ENCODE results near the gene NEGR1. TPM values are rescaled to one million over a fixed set of nuclear protein-coding genes. Genes with fewer than 3 reads are reported as not detected.
A peak's percentile ranks its signal among the peaks of the same experiment; 100 is the strongest.

NEGR1 gene
- total RNA-seq, 1 experiment from 2014 or later = not detected

DNA sequence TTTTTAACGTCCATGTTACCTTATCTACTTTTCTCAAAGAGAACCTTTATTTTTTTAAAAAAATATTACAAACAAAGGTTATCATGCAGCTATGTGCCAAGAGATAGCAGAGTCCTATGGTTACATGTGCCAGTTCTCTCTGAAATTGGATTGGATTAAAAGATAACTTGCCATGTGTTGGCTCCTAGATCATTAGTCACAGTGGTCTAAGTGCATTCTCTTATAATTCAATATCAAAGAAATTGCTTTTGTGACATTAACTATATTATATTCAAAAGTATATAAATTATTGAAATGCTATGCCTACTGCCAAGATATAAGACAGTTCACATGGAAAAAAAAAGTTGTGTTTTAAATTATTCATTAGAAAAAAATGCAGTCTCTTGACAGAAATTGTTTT lies 494.2 kb downstream of the NEGR1 start:
- no peak for DNase-seq (ENCODE audit: low read depth, low spot score)
- in situ Hi-C loops (cut with HindIII; ENCODE audit: low pct_unique_long_range_greater_than_20kb, low sequenced_read_pairs) = no loop called here

DNA sequence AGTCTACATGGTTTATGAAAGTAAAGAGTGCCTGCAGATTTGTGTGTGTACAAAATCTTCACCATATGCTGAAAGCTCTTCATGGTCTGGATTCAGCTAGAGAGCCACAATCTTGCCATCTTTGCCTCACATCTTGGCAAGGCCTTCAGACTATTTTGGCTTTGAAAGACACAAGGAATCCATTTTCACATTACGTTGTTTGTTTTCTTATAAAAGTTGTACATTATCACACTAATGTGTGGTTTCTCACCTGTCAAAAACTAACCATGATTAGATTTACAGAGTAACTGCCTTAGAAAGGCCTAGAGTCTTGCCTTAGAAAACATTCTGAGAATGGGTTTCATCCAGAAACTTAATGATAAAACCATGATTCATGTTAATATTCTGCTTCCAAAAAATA lies 494.6 kb downstream of the NEGR1 start:
- no peak for DNase-seq (ENCODE audit: low read depth, low spot score)
- in situ Hi-C loops (cut with HindIII; ENCODE audit: low pct_unique_long_range_greater_than_20kb, low sequenced_read_pairs) = no loop called here

DNA sequence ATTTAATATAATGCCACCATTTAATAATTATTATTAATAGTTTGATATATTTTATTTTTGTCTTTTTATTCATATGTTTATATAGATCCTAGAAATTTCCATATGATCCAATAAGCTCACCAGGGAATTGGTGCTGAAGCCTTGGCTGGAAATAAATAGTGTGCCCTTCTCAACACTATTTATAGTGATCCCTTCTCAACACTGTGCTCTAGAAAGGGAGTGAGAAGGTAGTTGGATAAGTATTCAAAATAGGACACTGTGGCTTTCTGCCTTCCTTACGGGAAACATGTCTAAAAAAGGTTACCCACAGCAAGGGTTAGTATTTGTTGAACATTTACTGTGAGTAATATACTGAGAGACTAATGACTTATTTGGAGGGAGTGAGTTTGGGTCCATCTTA lies 496.1 kb downstream of the NEGR1 start:
- no peak for DNase-seq (ENCODE audit: low read depth, low spot score)
- in situ Hi-C loops (cut with HindIII; ENCODE audit: low pct_unique_long_range_greater_than_20kb, low sequenced_read_pairs) = no loop called here

DNA sequence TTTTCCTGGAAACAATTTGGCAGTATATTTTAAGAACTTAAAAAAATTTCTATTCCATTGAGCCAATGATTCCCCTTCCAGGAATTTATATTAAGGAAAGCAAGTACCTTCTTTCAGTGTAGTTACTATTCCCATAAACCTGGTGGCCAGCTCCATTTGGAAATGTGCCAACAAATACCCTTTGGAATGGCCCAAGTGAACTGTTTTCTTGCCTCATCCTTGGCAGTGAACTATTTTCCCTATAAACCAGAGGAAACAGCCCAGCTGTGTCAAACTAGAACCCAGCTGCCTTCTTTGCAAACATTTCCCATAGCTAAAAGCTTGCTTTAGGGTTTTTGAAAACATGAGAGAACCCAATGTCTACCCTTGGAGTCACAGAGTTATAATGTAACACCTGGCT lies 496.9 kb downstream of the NEGR1 start:
- DNase-seq (ENCODE audit: low read depth, low spot score) = no peak
- in situ Hi-C loops (cut with HindIII; ENCODE audit: low pct_unique_long_range_greater_than_20kb, low sequenced_read_pairs) = no loop called here

DNA sequence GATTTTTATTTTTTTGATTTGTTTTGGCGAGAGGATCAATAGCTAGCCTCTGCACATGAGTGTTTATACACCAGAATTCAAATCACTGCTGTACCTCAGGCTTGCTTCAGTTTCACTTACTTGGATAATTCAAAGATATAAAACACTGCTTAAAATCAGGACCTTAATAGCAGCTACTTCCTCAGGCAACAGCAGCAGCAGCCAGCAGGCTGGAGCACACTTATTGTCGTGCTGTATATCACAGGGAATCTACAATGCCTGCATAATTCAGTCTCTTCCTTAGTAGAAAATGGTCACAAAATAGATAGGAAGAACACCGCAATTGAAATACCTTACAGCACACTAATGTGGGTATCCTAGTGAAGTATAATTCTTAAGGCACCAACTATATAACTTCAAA lies 497.3 kb downstream of the NEGR1 start:
- DNase-seq (ENCODE audit: low read depth, low spot score) = no peak
- in situ Hi-C loops (cut with HindIII; ENCODE audit: low pct_unique_long_range_greater_than_20kb, low sequenced_read_pairs) = no loop called here

DNA sequence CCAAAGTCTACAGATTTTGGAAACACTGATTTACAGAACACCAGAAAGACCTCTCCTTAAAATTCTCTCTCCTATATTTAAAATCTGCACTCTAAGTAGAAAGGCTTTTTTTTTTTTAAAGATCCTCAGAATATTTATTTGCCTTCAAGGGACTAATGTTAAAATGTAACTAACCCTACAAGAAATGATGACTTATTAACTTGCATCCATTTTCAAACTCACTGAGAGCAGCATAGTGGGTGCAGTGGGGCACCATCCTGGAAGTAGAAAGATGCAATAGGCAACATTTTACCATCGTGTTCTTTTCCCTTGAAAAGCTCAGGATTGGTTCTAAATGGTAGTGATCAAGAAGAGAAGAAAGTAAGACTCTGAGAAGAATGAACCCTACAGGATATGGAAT lies 498.1 kb downstream of the NEGR1 start:
- in situ Hi-C loops (cut with HindIII; ENCODE audit: low pct_unique_long_range_greater_than_20kb, low sequenced_read_pairs) = no loop called here
- no peak for DNase-seq (ENCODE audit: low read depth, low spot score)

DNA sequence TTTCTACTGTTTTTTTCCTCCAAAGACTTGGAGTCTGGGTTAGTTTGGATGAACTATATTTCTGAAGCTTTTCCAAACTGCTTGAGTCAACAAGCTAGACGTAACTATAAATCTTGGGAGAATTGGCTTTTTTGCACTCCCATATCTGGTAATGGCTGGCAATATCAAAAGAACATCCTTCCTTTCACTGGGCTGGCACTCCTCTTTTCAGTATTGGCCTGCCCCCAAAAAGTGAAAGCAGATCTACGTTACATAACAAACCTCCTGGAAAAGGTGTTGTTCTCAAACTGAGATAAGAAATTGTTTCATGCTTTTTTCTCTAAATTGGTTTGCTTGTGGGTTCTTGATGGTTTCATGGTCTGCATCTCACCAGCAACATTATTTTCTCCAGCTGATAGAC lies 499.3 kb downstream of the NEGR1 start:
- DNase-seq (ENCODE audit: low read depth, low spot score) = no peak
- in situ Hi-C loops (cut with HindIII; ENCODE audit: low pct_unique_long_range_greater_than_20kb, low sequenced_read_pairs) = no loop called here

DNA sequence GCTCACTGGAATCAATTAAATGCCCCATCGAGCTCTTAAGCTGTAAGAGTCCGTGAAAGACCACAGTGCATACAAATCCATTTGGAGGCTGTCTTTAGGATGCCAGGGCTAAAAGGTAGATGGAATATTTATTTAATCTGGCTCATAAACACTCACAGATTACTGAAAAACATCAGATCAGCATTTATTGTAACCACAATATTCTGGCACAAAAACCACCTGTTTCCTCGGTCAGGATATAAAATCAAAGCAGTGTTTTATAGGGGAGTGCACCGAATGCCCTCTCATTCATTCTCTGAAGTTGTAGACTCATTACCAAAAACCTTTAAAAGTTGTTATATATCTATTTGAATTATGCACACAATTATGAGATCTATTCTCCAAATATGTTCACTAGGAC lies 500.9 kb downstream of the NEGR1 start:
- in situ Hi-C loops (cut with HindIII; ENCODE audit: low pct_unique_long_range_greater_than_20kb, low sequenced_read_pairs) = no loop called here
- no peak for DNase-seq (ENCODE audit: low read depth, low spot score)

DNA sequence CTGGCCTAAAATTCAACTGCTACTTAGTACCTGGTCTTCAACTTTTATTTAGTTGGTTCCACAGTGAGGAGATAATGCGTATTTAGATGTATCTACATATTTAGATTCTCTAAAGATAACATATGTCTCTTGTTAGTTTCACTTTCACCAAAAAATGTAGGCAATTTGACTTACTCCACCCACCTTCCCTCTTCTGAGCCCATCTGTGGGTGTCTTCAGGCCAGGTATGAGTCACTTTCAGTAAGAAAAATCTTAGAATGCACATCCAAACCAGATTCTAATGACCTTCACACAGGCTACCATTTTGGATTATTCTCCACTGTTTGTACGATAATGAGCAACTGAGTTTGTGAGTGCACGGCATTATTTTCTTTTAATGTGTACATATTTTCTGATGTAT lies 501.7 kb downstream of the NEGR1 start:
- in situ Hi-C loops (cut with HindIII; ENCODE audit: low pct_unique_long_range_greater_than_20kb, low sequenced_read_pairs) = no loop called here
- no peak for DNase-seq (ENCODE audit: low read depth, low spot score)

DNA sequence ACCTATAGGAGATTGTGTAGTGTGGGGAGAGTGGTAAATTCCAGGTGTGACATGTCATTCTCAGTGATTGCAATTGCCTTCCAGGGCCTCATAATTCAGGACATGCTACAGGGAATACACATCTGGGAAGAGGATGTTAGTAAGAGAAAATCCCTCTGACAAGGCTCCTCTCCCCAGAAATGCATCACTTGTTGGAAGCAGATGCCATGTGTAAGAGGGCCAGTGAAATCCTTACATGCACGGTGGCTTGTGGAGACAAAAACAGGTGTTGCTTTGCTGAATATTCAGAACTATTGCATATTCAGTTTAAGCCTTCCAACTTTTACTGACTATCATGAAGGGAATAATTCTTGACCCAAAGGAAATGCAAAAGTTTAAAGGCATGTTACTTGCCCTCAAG lies 503.4 kb downstream of the NEGR1 start:
- in situ Hi-C loops (cut with HindIII; ENCODE audit: low pct_unique_long_range_greater_than_20kb, low sequenced_read_pairs) = no loop called here
- DNase-seq (ENCODE audit: low read depth, low spot score) = no peak

DNA sequence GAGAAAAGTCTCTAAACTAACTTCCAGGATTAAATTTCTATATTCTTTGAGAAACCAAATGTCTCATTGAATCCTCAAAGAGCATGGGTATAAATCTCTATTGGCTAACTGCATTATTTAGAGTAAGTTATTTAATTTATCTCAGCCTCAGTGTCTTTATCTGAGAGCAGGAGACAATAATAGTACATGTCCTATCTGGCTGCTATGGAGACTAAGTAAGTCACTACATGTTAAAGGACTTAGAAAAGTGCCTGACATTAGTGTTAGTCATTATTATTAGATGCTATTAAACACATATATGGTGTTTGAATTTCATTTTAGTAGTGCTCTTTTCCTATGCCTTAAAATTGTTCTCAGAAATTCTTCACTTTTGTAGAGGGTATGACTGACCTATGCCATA lies 505.2 kb downstream of the NEGR1 start:
- DNase-seq (ENCODE audit: low read depth, low spot score) = no peak
- in situ Hi-C loops (cut with HindIII; ENCODE audit: low pct_unique_long_range_greater_than_20kb, low sequenced_read_pairs) = no loop called here

DNA sequence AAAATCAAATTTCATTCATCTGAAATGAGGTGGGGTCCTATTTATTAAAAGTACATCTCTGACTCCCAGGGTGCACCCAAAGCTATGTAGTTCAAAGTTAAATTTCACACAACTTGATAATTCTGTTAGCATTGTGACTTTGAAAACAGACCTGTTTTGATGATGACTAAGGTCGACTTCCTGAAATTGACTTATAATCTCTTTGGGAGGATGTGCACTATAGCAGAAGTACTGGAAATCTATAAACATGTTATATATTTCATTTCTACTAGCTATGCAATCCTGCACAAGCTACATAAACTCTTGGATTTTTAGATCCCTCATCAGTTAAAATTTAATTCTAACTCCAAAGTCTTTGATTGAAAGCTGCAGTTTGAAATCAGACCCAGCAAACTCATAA lies 507.6 kb downstream of the NEGR1 start:
- DNase-seq (ENCODE audit: low read depth, low spot score) = no peak

DNA sequence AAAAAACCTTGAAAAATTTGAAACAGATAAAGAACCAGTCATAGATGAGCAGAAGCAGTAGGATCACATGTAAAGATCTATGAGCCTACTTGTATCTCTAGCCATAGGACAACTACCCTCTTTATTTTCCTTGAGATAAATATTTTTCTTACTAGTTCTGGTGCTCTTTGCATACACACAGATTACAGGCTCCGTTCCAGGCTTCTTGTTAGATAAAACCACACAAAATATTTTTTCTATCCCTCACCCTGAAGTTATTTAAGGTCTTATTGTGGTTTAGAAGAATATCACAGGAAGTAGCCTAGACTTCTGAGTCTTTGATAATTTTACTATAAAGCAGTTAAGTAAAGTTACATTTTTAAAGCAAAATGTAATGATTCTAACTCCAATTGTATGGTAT lies 512.2 kb downstream of the NEGR1 start:
- in situ Hi-C loops (cut with HindIII; ENCODE audit: low pct_unique_long_range_greater_than_20kb, low sequenced_read_pairs) = no loop called here
- DNase-seq (ENCODE audit: low read depth, low spot score) = no peak

More for the DNA sequence above, 507.6 kb downstream of the NEGR1 start:
- in situ Hi-C loops (cut with HindIII; ENCODE audit: low pct_unique_long_range_greater_than_20kb, low sequenced_read_pairs) = no loop called here

DNA sequence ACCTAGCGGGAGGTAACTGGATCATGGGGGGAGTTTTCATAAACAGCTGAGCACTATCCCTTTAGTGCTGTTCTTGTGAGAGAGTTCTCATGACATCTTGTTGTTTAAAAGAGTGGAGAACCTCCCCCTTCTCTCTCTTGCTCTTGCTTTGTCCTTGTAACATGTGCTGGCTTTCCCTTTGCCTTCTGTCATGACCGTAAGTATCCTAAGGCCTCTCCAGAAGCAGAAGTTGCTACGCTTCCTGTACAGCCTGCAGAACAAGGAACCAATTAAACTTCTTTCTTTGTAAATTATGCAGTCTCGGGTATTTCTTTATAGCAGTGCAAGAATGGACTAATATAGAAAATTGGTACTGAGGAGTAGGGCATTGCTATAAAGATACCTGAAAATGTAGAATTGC lies 515.6 kb downstream of the NEGR1 start:
- DNase-seq (ENCODE audit: low read depth, low spot score) = no peak
- in situ Hi-C loops (cut with HindIII; ENCODE audit: low pct_unique_long_range_greater_than_20kb, low sequenced_read_pairs) = no loop called here

DNA sequence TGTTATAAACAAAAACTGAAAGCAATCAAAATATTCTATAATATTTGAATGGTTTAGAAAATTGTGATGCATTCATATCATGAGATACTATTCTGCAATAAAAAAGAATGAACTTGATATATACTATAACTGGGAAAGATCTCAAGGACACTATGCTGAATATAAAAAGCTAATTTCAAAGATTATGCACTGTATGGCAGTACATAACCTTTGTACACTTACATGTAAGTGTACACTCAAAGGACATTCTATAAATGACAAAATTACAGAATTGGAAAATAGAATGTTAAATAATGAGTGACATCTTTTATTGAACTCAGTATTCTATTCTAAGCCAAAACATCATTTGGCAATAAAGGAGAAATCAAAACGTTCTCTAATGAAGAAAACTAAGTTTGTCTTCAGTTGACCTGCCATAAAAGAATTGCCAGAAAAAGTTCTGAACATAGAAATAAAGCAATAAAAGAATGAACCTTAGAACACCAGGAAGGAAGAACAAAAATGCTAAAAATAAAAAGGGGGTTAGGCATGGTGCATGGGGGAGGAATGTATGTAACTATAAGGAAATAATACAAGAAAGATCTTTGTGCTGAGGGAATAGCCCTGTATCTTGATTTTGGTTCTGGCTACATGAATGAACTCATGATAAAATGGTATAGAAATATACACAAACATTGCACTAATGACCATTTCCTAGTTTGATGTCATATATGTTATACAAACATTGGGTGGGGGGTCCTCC lies 519.7 kb downstream of the NEGR1 start:
- no peak for DNase-seq (ENCODE audit: low read depth, low spot score)
- in situ Hi-C loops (cut with HindIII; ENCODE audit: low pct_unique_long_range_greater_than_20kb, low sequenced_read_pairs) = no loop called here

DNA sequence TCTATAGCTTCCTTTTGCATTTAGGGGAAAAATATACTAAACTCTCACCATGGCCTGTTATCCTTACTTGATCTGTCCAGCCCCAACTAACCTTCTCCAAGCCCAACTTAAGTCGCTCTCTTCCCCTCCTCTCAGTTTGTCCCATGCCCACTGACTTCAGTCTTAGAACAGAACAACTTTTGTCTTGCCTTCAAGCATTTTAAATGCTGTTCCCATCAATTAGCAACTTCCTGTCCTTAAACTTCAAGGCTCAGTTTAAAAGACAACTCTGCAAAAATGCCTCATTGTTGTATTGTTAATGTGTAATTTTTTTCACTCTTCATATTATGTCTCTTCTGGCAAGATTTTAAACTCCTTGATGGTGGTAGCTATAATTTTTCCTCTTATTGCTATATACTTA lies 526.9 kb downstream of the NEGR1 start:
- peak; percentile 54 for DNase-seq (ENCODE audit: low read depth, low spot score)
- in situ Hi-C loops (cut with HindIII; ENCODE audit: low pct_unique_long_range_greater_than_20kb, low sequenced_read_pairs) = no loop called here

DNA sequence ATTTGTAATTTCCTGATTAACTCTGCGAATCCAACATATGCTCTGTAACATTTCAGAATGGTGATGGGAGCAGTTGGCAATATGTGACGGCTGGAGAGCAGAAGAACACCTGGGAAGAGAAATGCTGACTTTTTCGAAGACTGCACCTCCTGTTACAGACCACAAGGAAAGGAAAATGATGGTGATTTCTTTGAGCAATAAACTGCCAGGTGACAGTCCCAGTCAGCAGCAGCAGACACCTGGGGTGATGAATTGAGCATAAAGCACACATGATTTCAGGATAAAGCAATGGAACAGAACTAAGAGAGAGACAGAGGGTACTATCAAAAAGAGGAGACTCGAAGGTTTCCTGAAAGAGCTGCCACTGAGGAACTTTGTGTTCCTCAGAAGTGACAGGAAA lies 528.6 kb downstream of the NEGR1 start:
- no peak for DNase-seq (ENCODE audit: low read depth, low spot score)
- in situ Hi-C loops (cut with HindIII; ENCODE audit: low pct_unique_long_range_greater_than_20kb, low sequenced_read_pairs) = no loop called here

DNA sequence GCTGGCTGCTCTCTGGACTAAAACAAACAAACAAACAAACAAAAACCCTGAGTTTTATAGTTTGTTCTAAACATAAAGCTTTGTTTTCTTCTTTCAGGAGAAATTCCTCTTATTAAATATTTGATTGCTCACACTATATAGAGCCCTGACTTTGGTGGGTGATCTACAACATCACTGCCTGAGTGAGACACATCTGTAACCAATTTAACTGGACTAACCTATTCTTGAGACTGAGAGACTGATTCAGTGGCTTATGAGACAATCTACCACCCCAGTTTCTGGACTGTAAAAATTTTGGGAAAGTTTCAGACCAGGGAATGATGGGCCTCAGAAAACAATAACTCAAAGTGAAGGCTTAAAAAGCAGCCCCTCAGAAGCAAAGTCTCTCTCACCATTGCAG lies 537.0 kb downstream of the NEGR1 start:
- DNase-seq (ENCODE audit: low read depth, low spot score) = no peak
- in situ Hi-C loops (cut with HindIII; ENCODE audit: low pct_unique_long_range_greater_than_20kb, low sequenced_read_pairs) = no loop called here

DNA sequence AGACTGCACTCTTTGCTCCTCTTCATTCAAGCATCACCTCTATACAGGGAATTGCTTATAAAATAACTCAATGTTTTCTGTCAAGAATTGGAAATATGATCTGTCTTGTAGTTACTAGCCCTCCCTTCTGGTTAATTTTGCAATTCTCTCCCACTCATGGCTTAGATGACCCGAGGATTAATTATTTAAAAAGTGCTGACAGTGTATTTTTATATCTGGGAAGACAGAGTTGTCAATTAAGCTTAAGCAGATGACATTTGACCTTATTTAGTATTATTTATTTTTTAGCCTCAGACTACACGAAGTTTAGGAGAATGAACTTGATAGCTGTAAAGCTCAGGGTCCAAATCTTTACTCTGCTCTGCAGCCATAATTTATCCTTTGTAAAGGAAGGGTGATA lies 538.5 kb downstream of the NEGR1 start:
- DNase-seq (ENCODE audit: low read depth, low spot score) = no peak
- in situ Hi-C loops (cut with HindIII; ENCODE audit: low pct_unique_long_range_greater_than_20kb, low sequenced_read_pairs) = no loop called here

DNA sequence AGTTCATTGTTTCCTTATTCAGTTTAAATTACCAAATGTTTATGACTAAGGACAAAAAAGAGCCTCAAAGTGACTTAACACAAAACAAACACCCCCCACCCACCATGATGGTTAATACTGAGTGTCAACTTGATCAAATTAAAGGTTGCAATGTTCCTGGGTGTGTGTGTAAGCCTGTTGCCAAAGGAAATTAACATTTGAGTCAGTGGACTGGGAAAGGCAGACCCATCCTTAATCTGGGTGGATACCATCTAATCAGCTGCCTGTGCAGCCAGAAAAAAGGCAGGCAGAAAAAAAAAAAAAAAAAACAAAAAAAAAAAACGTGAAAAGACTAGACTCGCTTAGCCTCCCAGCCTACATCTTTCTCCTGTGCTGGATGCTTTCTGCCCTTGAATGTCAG lies 543.4 kb downstream of the NEGR1 start:
- in situ Hi-C loops (cut with HindIII; ENCODE audit: low pct_unique_long_range_greater_than_20kb, low sequenced_read_pairs) = no loop called here
- DNase-seq (ENCODE audit: low read depth, low spot score) = no peak

Data from SK-MEL-5 (cell line).